NCI-H345 (cell line): ENCODE results near the gene CCL2.
"Not testable (repeated sequence)": the region's sequence is repeated elsewhere in the genome, so short reads cannot be mapped to it uniquely, and the experiment has no call there.

Experiments
- DNase-seq: peaks from one replicate; lab custom pipeline; 2025; lab: John Stamatoyannopoulos, UW

CCL2 gene

GRCh38 chr17:34254651-34255380 is at the start of gene CCL2:
Gene CCL2, plus strand, starts transcription at chr17:34255285. Its CDS starts 65 bp downstream, at chr17:34255350.
- peak; percentile 17 for DNase-seq

- no peak for DNase-seq
Observed at GRCh38 chr17:34205401-34205800, 49.7 kb upstream of the CCL2 start.

DNA sequence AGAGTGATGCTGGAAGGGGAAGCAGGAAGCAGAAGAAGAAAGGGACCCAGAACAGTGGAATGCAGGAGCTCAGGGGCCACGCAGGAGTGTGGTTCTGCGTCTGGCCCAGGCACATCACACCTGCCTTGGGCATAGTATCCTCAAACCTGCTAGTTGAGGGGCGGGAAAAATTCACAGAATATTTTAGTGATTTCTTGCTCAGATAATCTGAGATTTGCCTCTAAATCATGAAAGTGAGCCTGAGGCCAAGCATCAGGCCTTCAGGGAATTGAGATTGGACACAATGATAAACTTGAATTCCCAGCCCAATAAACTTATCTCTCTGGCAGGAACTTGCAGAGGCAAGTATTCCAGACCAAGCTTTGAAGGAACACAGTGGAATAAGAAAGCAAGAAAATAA is 48.5 kb upstream of the CCL2 start:
- no peak for DNase-seq

DNA sequence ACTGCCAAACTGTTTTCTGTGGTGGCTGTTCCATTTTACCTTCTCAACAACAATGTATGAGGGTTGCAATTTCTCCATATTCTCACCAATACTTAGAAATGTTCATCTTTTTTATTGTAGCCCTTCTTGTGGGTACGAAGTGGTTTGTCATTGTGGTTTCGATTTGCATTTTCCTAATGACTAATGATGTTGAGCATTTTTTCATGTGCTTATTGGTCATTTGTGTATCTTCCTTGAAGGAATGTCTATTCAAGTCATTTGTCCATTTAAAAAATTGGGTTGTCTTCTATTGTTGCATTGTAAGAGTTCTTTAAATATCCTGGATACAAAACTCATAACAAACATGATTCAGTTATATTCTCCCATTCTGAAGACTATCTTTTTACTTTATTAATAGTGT is 47.5 kb upstream of the CCL2 start:
- DNase-seq: no peak

DNA sequence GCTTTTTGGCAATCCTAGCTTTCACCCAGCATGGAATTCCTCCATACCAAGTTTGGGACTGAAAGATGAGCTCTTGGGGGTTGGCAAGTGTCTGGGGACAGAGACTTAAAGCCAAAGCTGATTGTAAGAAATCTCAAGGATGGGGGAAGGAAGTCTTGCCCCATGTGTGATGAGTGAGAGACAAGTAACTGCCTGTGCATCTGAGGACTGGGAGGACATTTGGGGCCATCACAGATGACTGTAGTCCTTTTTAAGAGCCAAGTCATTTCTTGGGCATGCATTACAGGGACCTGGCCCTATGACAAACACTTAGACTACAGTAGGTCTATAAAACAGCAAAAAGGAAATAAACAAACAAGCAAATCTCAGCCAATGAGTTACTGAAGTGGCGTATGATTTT is 36.3 kb upstream of the CCL2 start:
- DNase-seq: no peak

DNA sequence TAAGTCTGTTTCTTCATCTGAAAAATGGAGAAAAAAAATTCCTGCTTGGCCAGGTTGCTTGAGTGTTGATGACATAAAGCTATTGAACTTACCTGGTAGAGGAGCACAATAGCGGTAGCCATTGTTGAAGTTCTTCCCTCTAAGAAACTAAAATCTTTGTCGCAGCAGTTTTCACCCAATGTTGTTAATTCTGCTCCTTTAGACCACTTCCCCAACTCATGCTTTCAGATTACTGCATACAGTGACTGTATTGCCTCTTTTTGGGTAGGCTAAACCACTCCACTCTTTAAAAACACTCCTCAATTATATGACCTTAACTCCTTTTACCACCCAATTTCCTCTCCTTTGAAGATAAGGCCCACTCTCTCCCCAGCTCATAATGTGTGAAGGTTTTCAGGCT is 35.7 kb upstream of the CCL2 start:
- DNase-seq: no peak

DNA sequence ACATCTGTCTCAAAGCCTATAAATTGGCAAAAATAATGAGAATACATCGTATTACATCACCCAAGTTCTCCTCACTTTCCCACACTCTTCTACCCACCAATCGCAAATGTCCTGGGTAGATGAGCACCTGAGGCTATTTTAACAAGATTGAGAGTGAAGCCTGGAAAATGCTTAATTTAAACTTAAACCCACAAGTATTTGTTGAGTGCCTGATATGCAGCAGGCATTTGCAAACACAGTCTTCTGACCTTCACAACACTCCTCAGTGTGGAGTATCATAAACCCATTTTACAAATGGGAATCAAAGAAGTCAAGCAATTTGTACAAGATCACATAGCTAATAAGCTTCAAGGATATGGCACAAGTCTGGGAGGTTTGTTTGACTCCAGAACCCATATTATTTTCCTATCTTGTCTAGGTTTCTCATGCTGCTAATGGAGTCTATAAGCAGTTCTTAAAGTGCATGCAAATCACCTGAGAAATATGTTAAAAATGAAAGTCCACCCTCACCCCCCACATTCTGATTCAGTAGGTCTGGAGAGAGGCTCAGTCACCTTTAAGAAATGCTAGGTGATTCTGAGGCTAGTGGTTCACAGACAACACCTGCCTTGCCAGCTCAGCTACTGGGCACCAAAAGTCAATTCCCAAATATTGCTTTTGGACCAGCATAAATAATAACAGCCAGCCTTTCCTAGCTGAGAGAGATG is 34.9 kb upstream of the CCL2 start:
- no peak for DNase-seq

GRCh38 chr17:34220752-34221395 is 34.2 kb upstream of the CCL2 start:
- no peak for DNase-seq

DNA sequence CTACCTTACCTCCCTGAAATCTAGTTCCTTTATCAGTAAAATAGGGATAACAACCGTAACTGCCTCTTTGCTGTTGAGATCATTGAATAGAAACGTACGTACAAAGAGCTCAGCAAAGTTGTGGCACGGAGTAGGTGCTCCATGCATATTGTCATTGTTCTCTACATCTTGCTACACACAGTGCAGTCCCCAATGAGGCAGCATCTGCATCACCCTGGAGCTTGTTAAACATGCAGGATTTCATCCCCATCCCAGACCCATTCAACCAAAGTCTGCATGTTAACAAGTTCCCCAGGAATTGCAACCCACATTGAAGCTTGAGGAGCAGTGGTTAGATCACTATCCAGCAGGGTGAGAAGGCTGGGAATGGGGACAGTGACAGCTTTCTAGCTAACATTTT is 33.7 kb upstream of the CCL2 start:
- no peak for DNase-seq

DNA sequence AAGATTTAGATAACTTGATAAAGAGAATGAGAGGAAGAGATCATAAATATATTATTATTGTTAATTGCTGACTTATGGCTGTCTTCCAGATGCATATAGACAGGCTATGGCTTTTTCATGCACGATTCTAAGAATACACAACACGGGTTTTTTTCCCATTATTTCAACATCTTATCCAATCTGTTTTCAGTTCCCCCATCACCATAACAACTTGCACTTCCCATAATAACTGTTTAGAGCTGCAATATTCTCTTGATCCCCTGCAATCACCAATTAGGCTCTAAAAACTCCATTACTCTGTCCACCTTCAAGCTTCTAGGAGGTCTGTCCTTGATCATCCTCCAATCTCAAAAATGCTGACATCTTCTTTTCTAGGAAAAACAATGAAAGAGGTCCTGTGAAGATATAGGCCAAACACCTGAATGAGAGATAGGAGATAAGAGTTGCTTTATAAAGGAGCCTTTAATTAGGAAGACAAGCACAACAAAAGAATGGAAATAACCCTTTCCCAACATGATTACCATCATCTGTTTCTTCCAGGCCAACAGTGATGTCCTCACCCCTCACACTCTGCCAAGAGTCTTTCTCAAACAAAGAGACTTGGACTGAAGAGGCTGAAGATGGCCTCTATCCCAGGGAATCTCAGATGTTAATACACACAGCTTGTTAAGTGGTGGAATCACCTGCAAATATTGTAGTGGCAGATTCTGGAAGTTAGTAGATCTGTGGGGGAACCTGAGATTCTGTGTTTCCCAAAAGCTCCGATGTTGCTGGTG is 32.2 kb upstream of the CCL2 start:
- DNase-seq: no peak

DNA sequence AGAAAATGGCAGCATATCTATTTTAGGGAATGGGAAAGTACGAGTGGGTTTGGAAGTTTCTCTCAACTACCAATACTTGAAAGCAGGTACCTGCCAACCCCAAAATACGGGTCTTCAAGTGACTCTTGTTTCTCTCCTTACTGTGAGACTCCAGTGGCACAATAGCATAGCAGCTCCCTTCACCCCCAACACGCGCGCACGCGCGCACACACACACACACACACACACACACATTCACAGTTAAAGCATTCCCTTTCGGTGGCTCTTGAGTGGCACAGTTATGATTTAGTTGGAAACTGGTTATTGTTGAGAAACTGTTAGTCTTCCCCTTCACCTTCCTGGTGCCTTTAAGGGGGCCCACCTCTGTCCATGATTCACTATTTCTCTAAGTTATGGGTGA is 30.0 kb upstream of the CCL2 start:
- DNase-seq: no peak

- no peak for DNase-seq
Observed at GRCh38 chr17:34226011-34226743, 28.9 kb upstream of the CCL2 start.

DNA sequence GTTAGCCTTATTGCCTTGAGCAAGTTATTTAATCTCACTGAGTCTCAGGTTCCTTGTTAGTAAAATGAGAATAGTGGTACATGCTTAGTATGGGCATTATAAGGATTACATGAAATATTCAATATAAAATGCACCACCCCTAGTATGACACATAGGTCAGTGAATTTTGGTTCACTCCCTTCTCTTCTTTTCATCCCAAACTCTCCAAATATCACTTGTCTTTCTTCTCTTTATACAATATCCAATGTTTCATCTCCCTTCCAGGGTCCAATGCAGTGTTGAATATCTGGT is 28.4 kb upstream of the CCL2 start:
- no peak for DNase-seq

GRCh38 chr17:34227293-34227692 is 27.8 kb upstream of the CCL2 start:
- not testable (repeated sequence) for DNase-seq

DNA sequence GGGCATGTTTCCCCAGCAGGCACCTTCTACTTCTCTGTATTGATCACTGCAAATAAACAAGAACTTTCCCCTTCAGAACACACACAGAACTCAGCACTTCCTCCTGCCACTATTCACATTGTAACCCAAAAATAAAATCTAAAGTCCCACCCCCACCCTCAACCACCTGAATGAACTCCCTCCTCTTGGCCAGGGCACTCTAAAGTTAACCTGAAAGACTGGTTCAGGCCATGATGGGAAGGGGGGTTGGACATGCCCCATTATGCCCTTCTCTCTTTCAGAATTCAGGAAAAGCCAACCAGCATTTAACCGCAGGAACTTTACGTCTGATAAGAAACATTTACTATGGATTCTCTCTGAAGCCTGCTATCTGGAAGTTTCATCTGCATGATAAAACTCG is 27.4 kb upstream of the CCL2 start:
- DNase-seq: no peak

GRCh38 chr17:34228781-34229180 is 26.3 kb upstream of the CCL2 start:
- DNase-seq: no peak

- no peak for DNase-seq
Observed at GRCh38 chr17:34230342-34230741, 24.7 kb upstream of the CCL2 start.

DNA sequence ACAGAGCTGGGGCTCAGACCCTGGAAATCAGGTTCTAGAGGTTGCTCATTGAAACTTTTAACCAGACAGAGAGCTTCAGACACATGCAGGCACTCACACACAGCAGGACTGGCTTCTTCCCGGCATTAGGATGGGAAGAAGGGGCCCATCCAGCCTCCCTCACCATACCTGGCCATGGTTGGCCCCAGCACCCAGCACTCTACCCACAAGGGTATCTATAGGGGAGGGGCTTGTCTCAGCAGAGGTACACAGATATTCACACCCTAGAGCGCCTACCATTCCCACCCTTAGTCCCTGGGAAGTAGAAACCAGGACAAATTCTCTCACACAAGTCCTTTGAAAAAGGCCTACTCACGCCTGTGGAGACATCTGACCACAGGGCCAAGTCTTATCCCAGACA is 20.5 kb upstream of the CCL2 start:
- DNase-seq: no peak

- no peak for DNase-seq
Observed at GRCh38 chr17:34235389-34236028, 19.6 kb upstream of the CCL2 start.

DNA sequence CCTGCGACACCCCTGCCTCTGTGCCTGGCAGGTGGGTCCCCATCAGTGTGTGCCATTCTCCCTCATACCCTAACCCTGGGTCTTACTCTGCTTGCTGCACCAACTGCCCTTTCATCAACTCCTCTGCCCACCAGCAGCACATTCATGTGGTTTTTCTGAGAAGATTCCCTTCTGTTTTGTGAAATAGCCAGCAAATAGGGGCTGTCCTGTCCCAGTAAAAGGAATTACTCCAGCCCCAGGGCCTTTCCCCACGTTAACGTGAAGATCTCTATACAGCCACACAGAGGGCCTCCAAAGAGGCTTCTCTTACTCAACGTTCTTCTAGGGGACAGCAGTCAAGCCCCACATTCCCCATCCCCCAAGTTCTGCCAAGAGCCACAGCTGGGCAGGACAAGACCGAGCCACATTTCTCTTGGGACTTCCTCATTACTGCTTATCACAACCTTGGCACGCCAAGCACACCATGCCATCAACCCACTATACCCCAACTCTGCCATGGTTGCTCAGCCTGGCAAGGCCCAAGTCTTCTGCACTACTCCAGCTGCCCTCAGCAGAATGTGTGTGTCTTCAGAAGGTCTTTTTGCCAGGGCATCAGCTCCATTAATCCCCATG is 18.7 kb upstream of the CCL2 start:
- no peak for DNase-seq

DNA sequence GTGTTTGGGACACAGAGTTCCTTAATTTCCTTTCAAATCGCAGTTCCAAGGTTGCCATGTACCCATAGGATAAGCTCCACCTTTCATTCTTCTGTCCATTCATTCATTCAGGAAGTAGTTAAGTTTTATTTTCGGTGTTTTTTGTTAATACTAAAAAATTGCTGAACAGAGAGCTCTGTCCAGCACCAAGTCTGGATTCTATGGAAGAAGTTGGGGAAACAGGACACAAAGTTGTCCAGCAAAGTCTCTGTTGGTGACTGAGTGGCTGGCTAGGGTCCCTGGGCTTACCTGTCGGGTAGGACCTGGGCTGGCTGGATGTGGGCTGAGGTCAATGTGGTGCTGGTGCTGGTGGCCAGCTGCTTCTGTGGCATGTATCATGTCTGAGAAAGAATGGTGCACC is 17.6 kb upstream of the CCL2 start:
- DNase-seq: no peak
